Retinal pigment epithelial cell (primary cell): Measurements from ENCODE around the gene NRXN2.

ENCODE experiments used
- DNase-seq: peaks from one replicate; pipeline ENCODE4 v3.0.0-alpha.2; 2010; ENCODE audit warnings: low read depth
- H3K4me3 ChIP-seq: 2 replicates; pipeline ENCODE4 v1.5.1; 2011; ENCODE audit warnings: mild to moderate bottlenecking, low read length, control low read depth, moderate library complexity
- CTCF ChIP-seq: conservative IDR thresholded peaks from 2 replicates; pipeline ENCODE4 v1.5.1; 2011; ENCODE audit warnings: low read depth, low read length, control low read depth, inconsistent platforms

NRXN2 gene

GRCh38 chr11:64568041-64568571, 154.9 kb downstream of the NRXN2 start:
- TF ChIP-seq CTCF = no peak
- no peak for DNase-seq
- no peak overlapping the region for H3K4me3 ChIP-seq

- no peak overlapping the region for H3K4me3 ChIP-seq
- TF ChIP-seq CTCF = no peak
- DNase-seq = no peak
Observed at GRCh38 chr11:64566915-64567891, 155.8 kb downstream of the NRXN2 start.

GRCh38 chr11:64566042-64566914, 156.7 kb downstream of the NRXN2 start:
- DNase-seq = peak; percentile 67
- peak overlapping the region; percentile 26 for H3K4me3 ChIP-seq
- TF ChIP-seq CTCF = no peak

- DNase-seq = no peak
- no peak overlapping the region for H3K4me3 ChIP-seq
- peak; percentile 6 for TF ChIP-seq CTCF
Observed at GRCh38 chr11:64564947-64565889, 157.8 kb downstream of the NRXN2 start.

GRCh38 chr11:64564419-64564818, 158.6 kb downstream of the NRXN2 start:
- no peak for DNase-seq
- H3K4me3 ChIP-seq = no peak overlapping the region
- no peak for TF ChIP-seq CTCF

- H3K4me3 ChIP-seq = no peak overlapping the region
- DNase-seq = no peak
- no peak for TF ChIP-seq CTCF
Observed at GRCh38 chr11:64563966-64564365, 159.0 kb downstream of the NRXN2 start.
